K562 (cell line): ENCODE results near the gene CLIC3. TPM values are rescaled to one million over a fixed set of nuclear protein-coding genes. Genes with fewer than 3 reads are reported as not detected.

Source experiments
- DIDO1 ChIP-seq: fragments of 450-650 bp; IDR thresholded peaks from 2 replicates; pipeline ENCODE4 v1.6.1; 2016; ENCODE audit warnings: low read depth, missing biosample characterization, missing genetic modification characterization
- KHSRP ChIP-seq: fragments of 450-650 bp; IDR thresholded peaks from 2 replicates; pipeline ENCODE4 v1.6.1; 2017
- NFE2L1 ChIP-seq: fragments of 450-650 bp; IDR thresholded peaks from 2 replicates; pipeline ENCODE4 v1.6.1; 2016; ENCODE audit warnings: missing genetic modification characterization, low read depth, mild to moderate bottlenecking, missing compliant biosample characterization, moderate library complexity, borderline replicate concordance
- OTX1 ChIP-seq: fragments of 450-650 bp; formaldehyde crosslinking; IDR thresholded peaks from 2 replicates; pipeline ENCODE4 v1.4.0; 2022; ENCODE audit warnings: mild to moderate bottlenecking
- THRA ChIP-seq: fragments of 450-650 bp; IDR thresholded peaks from 2 replicates; pipeline ENCODE4 v1.6.1; 2017; ENCODE audit warnings: mild to moderate bottlenecking, moderate library complexity
- ZNF263 ChIP-seq: sonication (generic); formaldehyde crosslinking; IDR thresholded peaks from 2 replicates; pipeline ENCODE4 v1.8.0; 2022; ENCODE audit warnings: mild to moderate bottlenecking, missing genetic modification reagents, borderline replicate concordance
- ZNF280A ChIP-seq: fragments of 450-650 bp; IDR thresholded peaks from 2 replicates; pipeline ENCODE4 v1.6.1; 2018; ENCODE audit warnings: mild to moderate bottlenecking, low read depth; ENCODE audit not compliant: partially characterized antibody
- ZNF449 ChIP-seq: fragments of 250-450 bp; sonication (Bioruptor Pico); IDR thresholded peaks from 2 replicates; pipeline ENCODE4 v1.8.0; 2022; ENCODE audit warnings: moderate library complexity, mild to moderate bottlenecking, inconsistent platforms
- ZZZ3 ChIP-seq: fragments of 450-650 bp; IDR thresholded peaks from 2 replicates; pipeline ENCODE4 v1.6.1; 2016; ENCODE audit warnings: antibody characterized with exemption, mild to moderate bottlenecking, moderate library complexity
- polyA plus RNA-seq, 8 experiments: library from polyadenylated mRNA; depleted of rRNA in 4 of 8; stranded (reverse) in 5 of 8; unstranded in 3 of 8; fragments of >200 nt; fragmentation: Nextera tagmentation in 2 of 8; fragmentation: Illumina TruSeq in 1 of 8; extraction: Ambion mirVana in 2 of 8; extraction: Trizol in 1 of 8; gene quantifications; 2 replicates each; pipeline versions ENCODE4 v1.2.1 to v1.2.3, GENCODE V29; 2011 to 2014; ENCODE audit warnings: inconsistent platforms in 1 of 8, missing spikeins in 1 of 8
- total RNA-seq, 7 experiments: library from RNA; depleted of rRNA in 6 of 7; stranded (reverse); fragments of >200 nt in 6 of 7; fragmentation: Illumina TruSeq in 2 of 7; extraction: Trizol in 2 of 7; gene quantifications; 2 replicates each; pipeline versions ENCODE4 v1.2.1 to v1.2.3, GENCODE V29; 2011 to 2021; ENCODE audit warnings: low replicate concordance in 1 of 7

The CLIC3 gene
- total and polyA plus RNA-seq, 9 of the 15 experiments (the other 6 are each of a cell fraction or from before 2014, with no cell fraction given): 0.27 to 0.29 TPM; not detected in 7

GRCh38 chr9:136949239-136949816 is 47.0 kb downstream of the CLIC3 start (continued):
- TF ChIP-seq THRA (no peak), ZNF263 (CRISPR knock-in tag) (peak; percentile 56; the same call in 1 of the 2 replicates), ZZZ3 (no peak), NFE2L1 (tag) (no peak), ZNF280A (no peak), KHSRP (no peak), ZNF449 (CRISPR knock-in tag) (no peak), DIDO1 (tag) (no peak), OTX1 (no peak)
